ENCODE results near the gene MOSPD3. TPM values are rescaled to one million over a fixed set of nuclear protein-coding genes. Genes with fewer than 3 reads are reported as not detected.
A peak's percentile ranks its signal among the peaks of the same experiment; 100 is the strongest.

MOSPD3 gene
- total and polyA plus RNA-seq, 2 of the 13 experiments (the other 11 are each of a cell fraction or from before 2014, with no cell fraction given): 7.6 to 8.8 TPM

- TF ChIP-seq ZHX1 (CRISPR knock-in tag; IDR thresholded peaks at IDR 0.05; ENCODE audit: low read depth) (peak; percentile 79; the same call in 1 of the 2 replicates), ZNF879 (CRISPR knock-in tag; IDR thresholded peaks at IDR 0.05) (0 out of 2 replicates have a peak, but pooled peaks have one; percentile 42), ZNF431 (CRISPR knock-in tag; IDR thresholded peaks at IDR 0.05; ENCODE audit: borderline replicate concordance, low read depth) (peak; percentile 96), ZSCAN12 (CRISPR knock-in tag; IDR thresholded peaks at IDR 0.05) (peak; percentile 61; the same call in 1 of the 2 replicates), KLF12 (CRISPR knock-in tag; IDR thresholded peaks at IDR 0.05; ENCODE audit: borderline replicate concordance) (peak; percentile 70; the same call in 1 of the 2 replicates), PAF1 (CRISPR knock-in tag; IDR thresholded peaks at IDR 0.05) (peak; percentile 98), NFIB (CRISPR knock-in tag; IDR thresholded peaks at IDR 0.05; ENCODE audit: borderline replicate concordance) (no peak), SPEN (CRISPR knock-in tag; IDR thresholded peaks at IDR 0.05; ENCODE audit: low read depth) (peak; percentile 40; the same call in 1 of the 2 replicates), ZNF44 (CRISPR knock-in tag; IDR thresholded peaks at IDR 0.05) (no peak), PHF5A (CRISPR knock-in tag; IDR thresholded peaks at IDR 0.05; ENCODE audit: low read depth, unreplicated experiment) (peak; percentile 84), NFYB (CRISPR knock-in tag; IDR thresholded peaks at IDR 0.05) (no peak), ZNF839 (CRISPR knock-in tag; IDR thresholded peaks at IDR 0.05; ENCODE audit: borderline replicate concordance) (0 out of 2 replicates have a peak, but pooled peaks have one; percentile 19), ZFYVE20 (CRISPR knock-in tag; IDR thresholded peaks at IDR 0.05; ENCODE audit: borderline replicate concordance, low read depth) (peak; percentile 55; the same call in 1 of the 2 replicates), CEBPZ (IDR thresholded peaks at IDR 0.05; ENCODE audit: low read length) (no peak), ZNF720 (CRISPR knock-in tag; IDR thresholded peaks at IDR 0.05) (0 out of 2 replicates have a peak, but pooled peaks have one; percentile 66), ZNF607 (CRISPR knock-in tag; IDR thresholded peaks at IDR 0.05; ENCODE audit: borderline replicate concordance) (peak; percentile 62)
- TF ChIP-seq, protein P1, sequence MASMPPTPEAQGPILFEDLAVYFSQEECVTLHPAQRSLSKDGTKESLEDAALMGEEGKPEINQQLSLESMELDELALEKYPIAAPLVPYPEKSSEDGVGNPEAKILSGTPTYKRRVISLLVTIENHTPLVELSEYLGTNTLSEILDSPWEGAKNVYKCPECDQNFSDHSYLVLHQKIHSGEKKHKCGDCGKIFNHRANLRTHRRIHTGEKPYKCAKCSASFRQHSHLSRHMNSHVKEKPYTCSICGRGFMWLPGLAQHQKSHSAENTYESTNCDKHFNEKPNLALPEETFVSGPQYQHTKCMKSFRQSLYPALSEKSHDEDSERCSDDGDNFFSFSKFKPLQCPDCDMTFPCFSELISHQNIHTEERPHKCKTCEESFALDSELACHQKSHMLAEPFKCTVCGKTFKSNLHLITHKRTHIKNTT (CRISPR knock-in tag; IDR thresholded peaks at IDR 0.05): no peak
- TF ChIP-seq, protein P2, sequence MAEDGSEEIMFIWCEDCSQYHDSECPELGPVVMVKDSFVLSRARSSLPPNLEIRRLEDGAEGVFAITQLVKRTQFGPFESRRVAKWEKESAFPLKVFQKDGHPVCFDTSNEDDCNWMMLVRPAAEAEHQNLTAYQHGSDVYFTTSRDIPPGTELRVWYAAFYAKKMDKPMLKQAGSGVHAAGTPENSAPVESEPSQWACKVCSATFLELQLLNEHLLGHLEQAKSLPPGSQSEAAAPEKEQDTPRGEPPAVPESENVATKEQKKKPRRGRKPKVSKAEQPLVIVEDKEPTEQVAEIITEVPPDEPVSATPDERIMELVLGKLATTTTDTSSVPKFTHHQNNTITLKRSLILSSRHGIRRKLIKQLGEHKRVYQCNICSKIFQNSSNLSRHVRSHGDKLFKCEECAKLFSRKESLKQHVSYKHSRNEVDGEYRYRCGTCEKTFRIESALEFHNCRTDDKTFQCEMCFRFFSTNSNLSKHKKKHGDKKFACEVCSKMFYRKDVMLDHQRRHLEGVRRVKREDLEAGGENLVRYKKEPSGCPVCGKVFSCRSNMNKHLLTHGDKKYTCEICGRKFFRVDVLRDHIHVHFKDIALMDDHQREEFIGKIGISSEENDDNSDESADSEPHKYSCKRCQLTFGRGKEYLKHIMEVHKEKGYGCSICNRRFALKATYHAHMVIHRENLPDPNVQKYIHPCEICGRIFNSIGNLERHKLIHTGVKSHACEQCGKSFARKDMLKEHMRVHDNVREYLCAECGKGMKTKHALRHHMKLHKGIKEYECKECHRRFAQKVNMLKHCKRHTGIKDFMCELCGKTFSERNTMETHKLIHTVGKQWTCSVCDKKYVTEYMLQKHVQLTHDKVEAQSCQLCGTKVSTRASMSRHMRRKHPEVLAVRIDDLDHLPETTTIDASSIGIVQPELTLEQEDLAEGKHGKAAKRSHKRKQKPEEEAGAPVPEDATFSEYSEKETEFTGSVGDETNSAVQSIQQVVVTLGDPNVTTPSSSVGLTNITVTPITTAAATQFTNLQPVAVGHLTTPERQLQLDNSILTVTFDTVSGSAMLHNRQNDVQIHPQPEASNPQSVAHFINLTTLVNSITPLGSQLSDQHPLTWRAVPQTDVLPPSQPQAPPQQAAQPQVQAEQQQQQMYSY (CRISPR knock-in tag; IDR thresholded peaks at IDR 0.05): no peak; the same call in none of the 2 replicates
These were observed 44.0 kb upstream of the MOSPD3 start (continued) for GRCh38 chr7:100568176-100568895.
